Upper lobe of left lung (tissue), 4 donors: Measurements from ENCODE around the gene TMIGD3.

Experiments used
- EP300 ChIP-seq, 4 donors: sonication (generic); formaldehyde crosslinking; IDR thresholded peaks; one replicate each; pipeline ENCODE4 v1.5.1; 2017; ENCODE audit warnings: antibody characterized with exemption in 4 of 4, control low read depth in 2 of 4
- POLR2A ChIP-seq, 4 donors: fragments of 450-650 bp; IDR thresholded peaks; one replicate each; pipeline ENCODE4 v1.5.1; 2016 to 2017; ENCODE audit warnings: antibody characterized with exemption in 4 of 4, mild to moderate bottlenecking in 2 of 4
- TF ChIP-seq, protein P1 (sequence below), 6 experiments: fragments of 450-650 bp in 4 of 6; fragments of 200-600 bp in 2 of 6; sonication (generic) in 2 of 6; IDR thresholded peaks; one replicate each; pipeline ENCODE4 v1.5.1; 2016 to 2019; ENCODE audit warnings: antibody characterized with exemption in 6 of 6

DNA sequence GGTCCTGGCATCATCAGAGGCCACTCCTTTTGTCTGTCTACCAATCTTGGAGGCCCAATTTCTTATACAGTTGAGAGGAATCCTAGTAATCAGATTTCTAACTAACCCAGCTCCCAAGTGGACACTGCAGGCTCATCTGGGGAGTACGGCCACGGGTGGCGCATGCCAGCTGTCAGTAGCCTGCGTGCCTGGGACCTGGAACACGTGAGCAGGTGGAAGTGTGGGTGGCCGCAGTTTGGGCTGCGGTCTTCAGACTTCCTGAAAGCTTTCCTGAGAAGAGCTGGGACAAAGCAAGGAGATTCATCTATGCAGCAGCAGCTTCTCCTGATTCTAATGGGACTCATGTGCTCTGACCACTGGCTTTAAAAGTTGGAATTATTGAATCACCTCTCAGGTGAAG is 12.4 kb downstream of the TMIGD3 start:
- TF ChIP-seq, protein P1, sequence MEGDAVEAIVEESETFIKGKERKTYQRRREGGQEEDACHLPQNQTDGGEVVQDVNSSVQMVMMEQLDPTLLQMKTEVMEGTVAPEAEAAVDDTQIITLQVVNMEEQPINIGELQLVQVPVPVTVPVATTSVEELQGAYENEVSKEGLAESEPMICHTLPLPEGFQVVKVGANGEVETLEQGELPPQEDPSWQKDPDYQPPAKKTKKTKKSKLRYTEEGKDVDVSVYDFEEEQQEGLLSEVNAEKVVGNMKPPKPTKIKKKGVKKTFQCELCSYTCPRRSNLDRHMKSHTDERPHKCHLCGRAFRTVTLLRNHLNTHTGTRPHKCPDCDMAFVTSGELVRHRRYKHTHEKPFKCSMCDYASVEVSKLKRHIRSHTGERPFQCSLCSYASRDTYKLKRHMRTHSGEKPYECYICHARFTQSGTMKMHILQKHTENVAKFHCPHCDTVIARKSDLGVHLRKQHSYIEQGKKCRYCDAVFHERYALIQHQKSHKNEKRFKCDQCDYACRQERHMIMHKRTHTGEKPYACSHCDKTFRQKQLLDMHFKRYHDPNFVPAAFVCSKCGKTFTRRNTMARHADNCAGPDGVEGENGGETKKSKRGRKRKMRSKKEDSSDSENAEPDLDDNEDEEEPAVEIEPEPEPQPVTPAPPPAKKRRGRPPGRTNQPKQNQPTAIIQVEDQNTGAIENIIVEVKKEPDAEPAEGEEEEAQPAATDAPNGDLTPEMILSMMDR (IDR thresholded peaks at IDR 0.05): no peak
- TF ChIP-seq EP300 (IDR thresholded peaks at IDR 0.05) (no peak), POLR2A (IDR thresholded peaks at IDR 0.05) (no peak)
